Stimulated activated CD4-positive, alpha-beta T cell treated with anti-CD3 and anti-CD28 coated beads, TNF-alpha, amount 100 ng/mL, for 1 hour (primary cell): ENCODE results near the gene FIZ1.

Experiments
- DNase-seq, 3 donors: peaks; one replicate each; pipeline ENCODE4 v3.0.0-alpha.2; 2020; ENCODE audit warnings: low read depth in 3 of 3, low spot score in 1 of 3

The FIZ1 gene

DNA sequence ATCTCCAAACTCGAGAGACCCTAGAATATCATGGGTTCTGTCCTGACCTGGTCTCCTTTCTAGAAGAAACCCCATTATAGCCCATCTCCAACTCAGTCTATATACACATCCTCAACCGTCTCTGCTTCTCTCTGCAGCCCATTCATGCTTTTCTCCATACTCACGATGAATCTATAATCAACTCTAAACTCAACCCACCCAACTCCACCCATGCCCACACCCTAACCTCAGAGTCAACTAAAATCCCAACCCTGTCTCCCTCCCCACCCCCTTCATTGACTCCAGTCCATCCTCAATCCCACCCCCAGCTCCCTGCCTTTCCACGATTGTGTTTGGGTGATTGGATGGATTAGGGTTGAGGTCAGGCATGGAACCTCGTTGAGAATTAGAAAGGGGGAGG is 55.8 kb downstream of the FIZ1 start:
- no peak for DNase-seq

- no peak for DNase-seq
Measured at GRCh38 chr19:55542292-55542855, 56.9 kb downstream of the FIZ1 start.
